GM20000 (cell line): ENCODE results near the gene CTNNAL1.

Source experiments
- DNase-seq: peaks from one replicate; pipeline ENCODE4 v3.0.0; 2012; ENCODE audit warnings: low spot score
- TF ChIP-seq, protein P1 (sequence below): IDR thresholded peaks from 2 replicates; pipeline ENCODE4 v1.5.1; 2012; ENCODE audit warnings: mild to moderate bottlenecking, control low read depth; ENCODE audit errors: extremely low read depth, missing control alignments

CTNNAL1 gene

DNA sequence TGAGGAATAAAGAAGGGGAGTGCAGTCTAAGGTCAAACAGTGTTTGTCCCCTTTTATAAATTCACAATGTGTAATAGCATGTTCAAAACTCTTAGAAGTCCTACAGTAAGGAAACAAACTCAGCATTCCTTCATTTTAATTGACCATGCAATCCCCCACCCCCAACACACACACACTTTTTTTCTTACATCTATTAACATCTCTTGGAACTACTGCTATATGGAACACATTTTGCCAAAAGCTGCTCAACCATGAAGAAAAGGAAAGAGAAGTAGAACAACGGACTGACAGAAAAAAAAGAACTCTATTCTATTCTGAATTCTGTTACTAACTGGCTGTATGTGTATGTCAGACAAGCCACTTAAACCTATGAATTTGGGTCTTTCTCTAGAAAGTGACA is 2.8 kb upstream of the CTNNAL1 start:
- no peak for DNase-seq
- TF ChIP-seq, protein P1, sequence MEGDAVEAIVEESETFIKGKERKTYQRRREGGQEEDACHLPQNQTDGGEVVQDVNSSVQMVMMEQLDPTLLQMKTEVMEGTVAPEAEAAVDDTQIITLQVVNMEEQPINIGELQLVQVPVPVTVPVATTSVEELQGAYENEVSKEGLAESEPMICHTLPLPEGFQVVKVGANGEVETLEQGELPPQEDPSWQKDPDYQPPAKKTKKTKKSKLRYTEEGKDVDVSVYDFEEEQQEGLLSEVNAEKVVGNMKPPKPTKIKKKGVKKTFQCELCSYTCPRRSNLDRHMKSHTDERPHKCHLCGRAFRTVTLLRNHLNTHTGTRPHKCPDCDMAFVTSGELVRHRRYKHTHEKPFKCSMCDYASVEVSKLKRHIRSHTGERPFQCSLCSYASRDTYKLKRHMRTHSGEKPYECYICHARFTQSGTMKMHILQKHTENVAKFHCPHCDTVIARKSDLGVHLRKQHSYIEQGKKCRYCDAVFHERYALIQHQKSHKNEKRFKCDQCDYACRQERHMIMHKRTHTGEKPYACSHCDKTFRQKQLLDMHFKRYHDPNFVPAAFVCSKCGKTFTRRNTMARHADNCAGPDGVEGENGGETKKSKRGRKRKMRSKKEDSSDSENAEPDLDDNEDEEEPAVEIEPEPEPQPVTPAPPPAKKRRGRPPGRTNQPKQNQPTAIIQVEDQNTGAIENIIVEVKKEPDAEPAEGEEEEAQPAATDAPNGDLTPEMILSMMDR: no peak

DNA sequence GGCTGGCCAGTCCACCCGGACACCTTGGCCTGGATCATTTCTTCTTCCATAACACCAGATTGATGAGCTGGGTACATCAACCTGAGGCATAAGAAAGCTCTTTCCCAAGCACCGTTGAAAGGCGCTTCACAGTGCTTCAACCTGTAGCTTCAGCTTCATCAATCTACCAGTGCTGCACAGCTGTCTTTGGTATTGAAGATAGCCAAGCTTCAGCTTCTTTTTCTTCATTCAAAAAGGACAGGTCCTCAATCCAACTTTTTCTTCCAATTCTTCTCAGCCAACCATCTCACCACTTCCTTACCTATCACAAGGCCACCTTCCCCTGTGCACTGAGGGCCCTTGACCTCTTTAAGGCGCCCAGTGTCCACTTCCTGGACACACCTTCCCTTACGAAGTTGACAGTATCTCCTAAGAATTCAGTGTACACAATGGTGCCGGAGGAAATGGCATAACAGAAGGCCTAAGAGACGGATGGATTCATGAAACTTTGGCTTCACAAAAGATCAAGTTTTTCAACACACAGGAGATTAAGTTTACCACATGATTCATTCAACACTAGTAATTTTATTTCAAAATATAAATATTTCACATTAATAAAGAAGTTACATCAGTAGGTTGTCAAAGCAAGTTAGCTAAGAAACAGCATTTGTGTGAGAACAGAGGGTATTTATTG is 1.4 kb upstream of the CTNNAL1 start:
- no peak for DNase-seq
- TF ChIP-seq, protein P1: no peak

DNA sequence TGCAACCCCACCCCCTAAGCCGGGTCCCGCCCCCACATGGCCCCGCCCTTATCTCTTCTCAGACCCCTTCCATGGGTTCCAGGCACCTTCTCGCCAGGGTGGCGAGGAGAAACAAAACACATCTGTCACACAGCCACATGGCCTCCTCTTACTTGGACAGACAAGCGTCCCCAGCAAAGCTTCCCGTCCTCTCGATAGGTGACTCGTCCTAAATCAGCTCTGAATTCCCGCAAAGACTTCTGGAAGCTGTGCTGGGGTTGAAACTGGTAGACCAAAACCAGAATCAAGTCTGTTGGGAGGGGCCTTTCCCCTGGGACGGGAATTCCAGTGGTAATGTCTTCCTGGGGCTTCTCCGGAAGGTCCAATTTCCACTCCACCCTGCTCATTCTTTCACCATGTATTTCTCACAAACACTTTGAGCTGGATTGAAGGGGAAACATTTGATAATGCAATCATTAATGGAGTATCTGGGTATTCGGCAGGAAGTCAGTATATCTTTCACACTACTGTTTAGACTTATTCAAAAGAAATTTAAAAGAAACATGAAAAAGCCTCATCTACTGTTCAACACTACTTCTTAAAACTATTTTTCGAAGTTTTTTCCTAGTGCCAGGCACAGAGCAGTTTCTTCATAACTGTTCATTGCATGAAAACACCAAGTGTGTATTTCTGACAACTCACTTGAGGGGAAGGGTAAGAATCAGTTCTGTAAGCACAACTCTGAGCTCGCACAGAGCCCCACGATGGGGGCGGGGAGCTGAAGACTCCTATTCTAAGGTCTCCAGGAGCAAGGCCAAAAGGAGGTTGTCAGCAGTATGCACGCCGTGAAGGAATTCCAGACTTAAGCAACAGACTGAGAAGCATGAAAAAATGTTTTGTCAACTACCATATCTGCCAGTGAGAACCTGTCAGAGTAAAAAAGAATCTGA is 644 bp upstream of the CTNNAL1 start:
- TF ChIP-seq, protein P1: no peak
- no peak for DNase-seq

DNA sequence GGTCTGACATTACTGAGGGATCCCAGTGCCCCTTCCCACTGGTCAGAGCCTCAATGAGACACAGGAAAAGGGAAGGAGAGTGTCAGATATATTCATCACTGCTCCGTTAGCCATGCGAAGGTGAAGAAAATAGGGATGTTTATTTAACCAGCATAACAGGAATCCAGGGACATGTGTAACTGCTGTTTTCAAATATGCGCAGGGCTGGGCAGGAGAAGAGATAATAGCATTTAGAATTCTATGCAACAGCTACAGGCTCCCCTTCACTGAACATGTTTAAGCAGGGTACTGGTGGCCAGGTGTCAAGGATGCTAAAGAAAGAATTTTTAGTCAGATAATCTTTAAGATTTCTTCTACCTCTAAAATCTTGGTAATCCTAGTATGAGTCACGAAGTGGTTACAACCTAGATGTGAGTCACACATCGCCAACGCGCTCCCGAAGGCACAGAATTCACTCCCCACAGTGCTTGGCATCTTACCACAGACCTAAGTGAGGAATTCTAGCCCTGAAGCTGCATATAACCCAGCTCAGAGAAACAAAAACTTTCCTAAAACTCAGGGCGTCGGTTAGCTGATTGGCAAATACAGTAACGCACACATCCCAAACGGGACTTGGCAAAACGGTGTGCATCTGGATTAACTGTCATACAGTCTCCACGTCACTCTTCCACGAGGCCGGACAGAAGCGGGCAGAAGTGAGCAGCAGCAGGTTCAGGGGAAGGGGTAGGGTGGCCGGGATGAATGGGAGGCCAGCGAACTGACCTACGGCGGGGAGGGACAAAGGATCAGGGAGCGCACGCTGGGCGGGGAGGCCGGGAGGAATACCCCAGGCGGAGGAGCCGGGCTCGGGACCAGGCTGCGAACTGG is 1.1 kb downstream of the CTNNAL1 start:
- DNase-seq: peak; percentile 62
- TF ChIP-seq, protein P1: no peak

DNA sequence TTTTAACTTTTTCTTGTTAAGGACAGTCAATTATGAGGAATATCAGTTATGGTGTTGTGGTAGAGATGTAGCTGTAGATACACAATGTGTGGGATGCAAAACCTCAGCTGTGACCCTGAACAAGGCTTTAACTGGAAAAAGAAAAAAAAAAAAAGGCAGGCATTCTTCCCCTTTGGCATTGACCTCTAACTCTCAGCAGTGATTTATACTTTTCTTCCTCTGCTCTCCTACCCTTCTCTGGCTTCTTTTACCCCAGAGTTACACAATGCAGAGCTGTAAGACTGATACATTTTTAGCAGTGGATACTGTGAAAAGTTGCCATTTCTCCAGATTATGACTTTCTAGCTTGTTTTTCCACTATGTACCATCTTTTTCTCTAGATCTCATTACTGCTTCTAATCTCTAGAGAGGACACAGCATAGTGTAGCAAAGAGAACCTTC is 2.0 kb downstream of the CTNNAL1 start:
- DNase-seq: no peak
- TF ChIP-seq, protein P1: no peak

DNA sequence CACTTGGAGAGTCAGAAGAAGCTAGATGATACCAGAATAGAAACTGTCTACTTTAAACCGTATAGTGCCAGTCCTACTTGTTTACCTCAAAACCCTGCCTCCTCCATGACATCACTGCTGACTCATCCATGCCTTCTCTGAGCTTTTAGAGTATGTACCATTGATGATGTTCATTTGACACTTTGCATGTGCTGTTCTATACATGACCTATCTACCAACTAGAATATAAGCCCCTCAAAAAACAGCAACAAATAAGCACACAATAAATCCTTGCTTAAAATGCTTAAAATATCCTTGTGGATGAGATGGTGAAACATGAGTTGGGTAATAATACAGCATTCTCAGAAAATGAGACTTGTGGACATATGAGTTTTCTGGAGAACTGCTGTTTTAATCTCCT is 2.6 kb downstream of the CTNNAL1 start:
- DNase-seq: peak; percentile 58

More for the DNA sequence above, 2.6 kb downstream of the CTNNAL1 start:
- TF ChIP-seq, protein P1: no peak
